ENCODE results near the gene ZDHHC14. TPM values are rescaled to one million over a fixed set of nuclear protein-coding genes. Genes with fewer than 3 reads are reported as not detected.

The ZDHHC14 gene
- total RNA-seq, 4 donors from 2014 or later = 11.4 to 20.8 (median 15.6) TPM

Small RNAs within 50 kb of the gene (small RNA-seq; reads per million reads assigned to genes)
- gene MIR3692 = not detected

Other genes starting within 250 kb of the ZDHHC14 start
- 1 to 10 TPM; 4.9 to 8.2 (median 7.0) TPM for gene TMEM242, start 57.7 kb upstream of the ZDHHC14 start, total RNA-seq